Tibial artery (tissue), 4 donors: ENCODE results near the gene KIAA2012.
"Not testable (repeated sequence)": the region's sequence is repeated elsewhere in the genome, so short reads cannot be mapped to it uniquely, and the experiment has no call there.

Source experiments
- DNase-seq, 2 donors: peaks; one replicate each; pipeline ENCODE4 v3.0.0-alpha.2; 2019
- H3K27ac ChIP-seq, 2 donors: fragments of 200-600 bp; sonication (generic) in 1 of 2; 1 replicate in 1 of 2; 2 replicates in 1 of 2; pipeline ENCODE4 v1.5.1; 2018 to 2019; ENCODE audit warnings: mild to moderate bottlenecking in 1 of 2
- H3K27me3 ChIP-seq, 2 donors: fragments of 200-600 bp; sonication (generic) in 1 of 2; one replicate each; pipeline versions ENCODE4 v1.5.1 to v1.6.0; 2016 to 2019
- H3K36me3 ChIP-seq, 3 donors: fragments of 200-600 bp; sonication (generic) in 2 of 3; one replicate each; pipeline ENCODE4 v1.5.1; 2016 to 2019; ENCODE audit warnings: mild to moderate bottlenecking in 2 of 3
- H3K4me1 ChIP-seq, 4 donors: fragments of 200-600 bp; sonication (generic) in 2 of 4; 1 replicate in 3 of 4; 2 replicates in 1 of 4; pipeline ENCODE4 v1.5.1; 2016 to 2019
- H3K4me3 ChIP-seq, 2 donors: fragments of 200-600 bp; sonication (generic) in 1 of 2; 1 replicate in 1 of 2; 2 replicates in 1 of 2; pipeline ENCODE4 v1.5.1; 2018 to 2019; ENCODE audit warnings: mild to moderate bottlenecking in 2 of 2
- H3K9me3 ChIP-seq, 3 donors: fragments of 200-600 bp; sonication (generic) in 1 of 3; one replicate each; pipeline ENCODE4 v1.5.1; 2016 to 2019
- intact Hi-C: fragments of 100-400 bp; cut with DNase I; formaldehyde crosslinking; loops from one replicate; pipeline ENCODE4 v1.15.0; 2023; ENCODE audit warnings: low total_unique reads
- TF ChIP-seq, protein P1 (sequence below), 2 experiments: fragments of 200-600 bp in 1 of 2; fragments of 450-650 bp in 1 of 2; IDR thresholded peaks; one replicate each; pipeline ENCODE4 v1.5.1; 2017 to 2019; ENCODE audit warnings: antibody characterized with exemption in 2 of 2, mild to moderate bottlenecking in 1 of 2, moderate library complexity in 1 of 2

Gene KIAA2012

GRCh38 chr2:202129841-202130240 lies 56.8 kb downstream of the KIAA2012 start:
- TF ChIP-seq, protein P1, sequence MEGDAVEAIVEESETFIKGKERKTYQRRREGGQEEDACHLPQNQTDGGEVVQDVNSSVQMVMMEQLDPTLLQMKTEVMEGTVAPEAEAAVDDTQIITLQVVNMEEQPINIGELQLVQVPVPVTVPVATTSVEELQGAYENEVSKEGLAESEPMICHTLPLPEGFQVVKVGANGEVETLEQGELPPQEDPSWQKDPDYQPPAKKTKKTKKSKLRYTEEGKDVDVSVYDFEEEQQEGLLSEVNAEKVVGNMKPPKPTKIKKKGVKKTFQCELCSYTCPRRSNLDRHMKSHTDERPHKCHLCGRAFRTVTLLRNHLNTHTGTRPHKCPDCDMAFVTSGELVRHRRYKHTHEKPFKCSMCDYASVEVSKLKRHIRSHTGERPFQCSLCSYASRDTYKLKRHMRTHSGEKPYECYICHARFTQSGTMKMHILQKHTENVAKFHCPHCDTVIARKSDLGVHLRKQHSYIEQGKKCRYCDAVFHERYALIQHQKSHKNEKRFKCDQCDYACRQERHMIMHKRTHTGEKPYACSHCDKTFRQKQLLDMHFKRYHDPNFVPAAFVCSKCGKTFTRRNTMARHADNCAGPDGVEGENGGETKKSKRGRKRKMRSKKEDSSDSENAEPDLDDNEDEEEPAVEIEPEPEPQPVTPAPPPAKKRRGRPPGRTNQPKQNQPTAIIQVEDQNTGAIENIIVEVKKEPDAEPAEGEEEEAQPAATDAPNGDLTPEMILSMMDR (IDR thresholded peaks at IDR 0.05), result no peak
- Histone ChIP-seq H3K27ac (no peak overlapping the region), H3K27me3 (no peaks in the 10 kb centered on the region), H3K4me3 (no peak overlapping the region), H3K4me1 (peaks cover 0 to 17% (median 1%) of the 10 kb centered on the region in 4 donors), H3K36me3 (no peaks in the 10 kb centered on the region), H3K9me3 (no peaks in the 10 kb centered on the region)
- DNase-seq, result no peak
- intact Hi-C loops, result no loop called here

- Histone ChIP-seq H3K27me3 (no peaks in the 10 kb centered on the region), H3K4me3 (no peak overlapping the region), H3K27ac (peak overlapping the region in 1 of 2 donors; percentile 11), H3K4me1 (peaks cover 4 to 40% (median 13%) of the 10 kb centered on the region in 4 donors), H3K9me3 (no peaks in the 10 kb centered on the region), H3K36me3 (no peaks in the 10 kb centered on the region)
- intact Hi-C loops, result no loop called here
- TF ChIP-seq, protein P1 (IDR thresholded peaks at IDR 0.05), result no peak
- no peak for DNase-seq
Measured at GRCh38 chr2:202133200-202133908, 60.3 kb downstream of the KIAA2012 start.

- TF ChIP-seq, protein P1 (IDR thresholded peaks at IDR 0.05), result no peak
- DNase-seq, result no peak
- no peaks in the 10 kb centered on the region for H3K27me3 ChIP-seq
- intact Hi-C loops, result no loop called here
- no peaks in the 10 kb centered on the region for H3K36me3 ChIP-seq
- no peak overlapping the region for H3K4me3 ChIP-seq
- peak overlapping the region in 1 of 2 donors; percentile 11 for H3K27ac ChIP-seq
- peaks cover 4 to 40% (median 13%) of the 10 kb centered on the region in 4 donors for H3K4me1 ChIP-seq
- no peaks in the 10 kb centered on the region for H3K9me3 ChIP-seq
Measured at GRCh38 chr2:202133909-202134265, 60.8 kb downstream of the KIAA2012 start.

DNA sequence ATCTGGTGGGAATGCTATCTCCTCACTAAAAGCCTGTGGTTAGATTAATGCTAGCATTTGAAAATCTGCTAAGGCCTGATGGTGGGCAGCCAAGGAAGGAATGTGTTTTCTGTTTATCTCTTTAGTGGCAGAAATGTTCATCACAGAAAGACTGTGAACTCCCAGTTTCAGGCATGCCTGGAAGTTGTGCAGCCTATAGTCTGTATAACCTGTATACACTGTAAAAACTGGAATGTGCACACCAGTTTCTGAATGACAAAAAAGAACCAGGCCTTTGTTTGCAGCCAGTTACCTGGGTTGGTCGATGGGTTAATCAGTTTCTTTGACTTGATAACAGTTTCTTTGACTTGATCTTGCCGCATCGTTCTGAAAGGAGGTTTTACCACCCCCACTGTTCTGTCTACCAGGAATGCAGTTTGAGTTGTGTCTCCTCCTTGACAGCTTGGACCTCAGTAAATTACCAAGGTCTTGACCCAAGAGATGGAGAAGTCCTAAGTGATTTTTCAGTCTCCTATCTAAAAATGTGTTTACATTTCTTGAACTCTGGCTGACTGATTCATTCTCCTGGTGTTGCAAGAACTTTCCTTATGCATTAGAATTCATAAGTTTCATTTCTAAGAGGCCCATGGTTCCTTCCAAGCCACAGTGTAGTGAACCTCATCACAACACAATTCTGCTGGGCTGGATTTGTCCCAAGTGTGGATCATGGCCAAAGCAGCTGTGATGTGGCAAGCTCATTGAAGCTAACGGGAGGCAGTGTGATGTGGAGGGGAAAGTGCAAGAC lies 62.2 kb downstream of the KIAA2012 start:
- Histone ChIP-seq H3K27me3 (no peaks in the 10 kb centered on the region), H3K9me3 (no peaks in the 10 kb centered on the region), H3K36me3 (no peaks in the 10 kb centered on the region), H3K27ac (peak overlapping the region in 1 of 2 donors; percentile 14), H3K4me1 (peaks cover 4 to 40% (median 13%) of the 10 kb centered on the region in 4 donors), H3K4me3 (no peak overlapping the region)
- TF ChIP-seq, protein P1 (IDR thresholded peaks at IDR 0.05), result no peak
- peak; percentile 90 to 91 for DNase-seq
- intact Hi-C loops, result no loop called here

DNA sequence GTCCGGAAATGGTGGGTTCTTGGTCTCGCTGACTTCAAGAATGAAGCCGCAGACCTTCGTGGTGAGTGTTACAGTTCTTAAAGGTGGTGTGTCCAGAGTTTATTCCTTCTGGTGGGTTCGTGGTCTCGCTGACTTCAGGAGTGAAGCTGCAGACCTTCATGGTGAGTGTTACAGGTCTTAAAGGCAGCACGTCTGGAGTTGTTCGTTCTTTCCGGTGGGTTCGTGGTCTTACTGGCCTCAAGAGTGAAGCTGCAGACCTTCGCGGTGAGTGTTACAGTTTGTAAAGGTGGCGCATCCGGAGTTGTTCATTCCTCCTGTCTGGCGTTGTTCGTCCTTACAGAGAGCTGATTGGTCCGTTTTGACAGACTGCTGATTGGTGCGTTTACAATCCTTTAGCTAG lies 63.0 kb downstream of the KIAA2012 start:
- H3K36me3 ChIP-seq, H3K9me3 ChIP-seq, DNase-seq, H3K27me3 ChIP-seq, intact Hi-C loops, H3K4me3 ChIP-seq: not testable (repeated sequence)
- H3K4me1 ChIP-seq, result peaks cover 4 to 40% (median 13%) of the 10 kb centered on the region in 4 donors
- H3K27ac ChIP-seq, result peak overlapping the region in 1 of 2 donors; percentile 11

GRCh38 chr2:202136526-202136925 lies 63.5 kb downstream of the KIAA2012 start:
- H3K4me1 ChIP-seq, result peaks cover 4 to 40% (median 13%) of the 10 kb centered on the region in 4 donors
- no peak overlapping the region for H3K4me3 ChIP-seq
- no peak for DNase-seq
- TF ChIP-seq, protein P1 (IDR thresholded peaks at IDR 0.05), result no peak
- no peak overlapping the region for H3K27ac ChIP-seq
- no peaks in the 10 kb centered on the region for H3K36me3 ChIP-seq
- H3K27me3 ChIP-seq, result no peaks in the 10 kb centered on the region
- no peaks in the 10 kb centered on the region for H3K9me3 ChIP-seq
- intact Hi-C loops, result no loop called here
